GM19043 (cell line): ENCODE measurements around the gene FLRT1.

Experiments
- ATAC-seq: cut with Tn5 transposase; IDR thresholded peaks from one replicate; pipeline ENCODE4 v1.9.1; 2021; ENCODE audit warnings: low read depth; ENCODE audit not compliant: unreplicated experiment

FLRT1 gene

DNA sequence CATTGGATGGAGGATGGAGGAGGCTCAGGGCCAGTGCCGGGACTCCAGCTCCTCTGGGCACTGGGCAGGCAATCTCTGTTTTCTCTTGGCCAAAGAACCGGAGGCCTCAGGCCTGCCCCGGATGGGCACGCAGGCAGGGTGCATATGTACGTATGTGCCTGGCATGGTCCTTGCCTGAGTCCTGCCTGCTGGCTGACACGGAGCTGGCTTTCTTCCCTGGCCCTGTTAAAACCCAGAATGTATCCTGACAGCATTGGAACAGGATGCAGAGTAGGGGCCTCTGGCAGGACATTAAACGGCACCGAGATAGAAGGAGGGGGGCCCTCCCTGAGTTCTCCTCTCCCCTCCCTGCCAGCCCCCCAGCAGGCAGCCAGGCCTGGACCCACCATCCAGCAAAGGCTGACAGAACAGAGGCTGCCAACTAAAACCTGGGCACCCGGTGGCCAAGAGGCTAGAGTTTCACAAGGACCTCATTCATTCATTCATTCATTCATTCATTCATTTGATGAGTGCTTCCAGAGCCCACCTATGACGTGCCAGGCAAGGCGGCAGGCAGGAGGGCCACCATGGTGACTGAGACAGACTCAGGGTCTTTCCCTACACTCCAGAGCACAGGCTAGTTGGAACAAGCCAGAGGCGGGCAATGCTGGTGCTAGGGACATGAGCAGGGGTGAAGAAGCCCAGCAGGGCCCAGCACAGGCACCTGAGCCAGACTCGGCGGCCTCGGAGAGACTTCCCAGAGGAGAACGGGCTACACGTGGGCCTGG is 28.8 kb downstream of the FLRT1 start:
- ATAC-seq = no peak

DNA sequence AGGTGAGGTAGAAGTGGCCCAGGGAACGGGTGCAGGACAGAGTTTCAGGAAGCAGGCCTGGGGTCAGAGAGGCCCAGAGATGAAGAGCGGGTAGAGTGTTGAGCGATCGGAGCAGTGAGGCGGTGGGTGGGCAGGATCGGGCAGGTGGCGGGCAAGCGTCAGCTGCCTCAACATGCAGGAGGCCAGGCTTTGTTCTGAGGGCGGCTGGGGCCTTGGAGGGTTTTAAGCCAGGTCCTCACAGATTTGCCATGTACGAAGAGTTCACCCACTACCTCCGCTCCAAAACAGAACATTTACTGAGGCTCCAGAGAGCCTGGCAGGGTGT is 29.4 kb downstream of the FLRT1 start:
- ATAC-seq = no peak

DNA sequence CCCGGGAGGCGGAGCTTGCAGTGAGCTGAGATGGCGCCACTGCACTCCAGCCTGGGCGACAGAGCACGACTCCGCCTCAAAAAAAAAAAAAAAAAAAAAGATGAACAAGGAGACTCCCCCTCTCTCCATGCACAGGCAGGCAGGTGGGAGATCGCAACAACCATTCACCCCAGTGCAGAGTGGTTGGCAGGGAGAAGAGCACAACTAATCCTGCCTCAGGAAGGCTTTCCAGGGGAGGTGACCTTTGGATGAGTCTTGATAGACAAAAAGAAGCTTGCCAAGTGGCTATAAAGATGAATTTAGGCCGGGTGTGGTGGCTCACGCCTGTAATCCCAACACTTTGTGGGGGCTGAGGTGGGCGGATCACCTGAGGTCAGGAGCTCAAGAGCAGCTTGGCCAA is 30.0 kb downstream of the FLRT1 start:
- ATAC-seq = no peak

DNA sequence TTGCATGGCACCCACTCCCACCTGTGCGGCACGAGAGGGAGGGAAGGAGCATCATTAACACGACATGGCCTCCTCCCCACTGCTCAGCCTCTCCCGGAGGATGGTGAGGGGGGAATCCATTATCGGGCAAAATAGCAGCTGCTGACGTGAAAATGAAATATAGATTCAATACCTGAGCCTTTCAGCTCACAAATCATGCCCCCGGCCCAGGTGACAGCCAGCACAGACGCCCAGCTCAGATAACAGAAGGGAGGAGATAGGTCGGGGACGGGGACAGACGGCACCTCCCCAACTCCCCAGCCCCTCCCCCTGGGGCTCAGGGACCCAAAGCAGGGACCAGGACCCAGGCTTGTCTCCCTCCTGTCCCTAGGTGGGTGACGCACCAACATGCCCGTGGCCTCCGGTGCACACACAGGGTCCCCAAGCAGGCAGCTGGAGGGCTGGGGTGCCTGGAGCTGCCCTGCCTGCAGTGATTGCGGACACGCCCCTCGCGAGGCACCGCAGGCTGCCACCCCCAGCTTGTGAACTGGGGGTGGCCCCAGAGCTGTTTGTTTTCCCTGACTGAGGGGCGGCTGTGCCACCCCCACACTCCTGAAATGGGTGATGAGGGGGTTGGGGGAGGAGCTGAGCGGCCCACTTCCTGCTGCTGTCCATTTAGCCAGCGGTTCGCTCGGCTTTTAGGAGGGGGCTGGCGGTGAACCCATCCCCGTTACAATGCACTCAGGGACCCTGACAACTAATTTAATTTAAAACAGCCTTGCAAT is 31.7 kb downstream of the FLRT1 start:
- ATAC-seq = no peak

DNA sequence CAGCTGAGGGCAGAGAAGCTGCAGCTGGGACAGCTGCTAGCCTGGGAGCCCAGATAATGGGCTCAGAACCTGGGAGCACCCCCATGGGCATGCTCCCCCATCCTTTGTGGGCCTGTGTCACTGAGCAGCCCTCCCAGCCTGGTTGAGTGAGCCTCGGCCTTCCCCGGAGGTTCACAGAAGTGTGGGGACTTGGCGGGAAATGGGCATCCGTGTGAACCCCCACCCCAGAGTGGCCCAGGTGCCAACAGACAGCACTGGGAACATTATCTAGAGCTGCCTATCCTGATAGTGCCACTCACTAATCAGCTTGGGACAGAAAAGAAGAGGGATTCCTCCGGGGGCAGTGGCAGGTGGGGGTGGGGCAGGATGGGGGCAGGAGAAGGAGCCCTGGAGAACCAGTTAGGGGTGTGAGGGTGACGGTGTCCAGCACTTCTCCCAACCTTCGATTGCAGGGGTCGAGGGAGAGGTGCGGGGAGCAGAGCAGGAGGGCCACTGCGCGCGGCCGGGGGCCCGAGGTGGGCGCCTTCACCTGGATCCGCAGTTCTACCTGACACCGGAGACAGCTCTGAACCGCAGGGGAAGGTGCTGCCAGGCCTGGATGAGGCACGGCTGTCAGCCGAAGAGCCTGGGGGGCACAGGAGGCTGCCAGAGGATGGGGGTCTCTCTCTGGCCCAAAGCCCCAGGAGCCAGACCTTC is 33.1 kb downstream of the FLRT1 start:
- no peak for ATAC-seq

DNA sequence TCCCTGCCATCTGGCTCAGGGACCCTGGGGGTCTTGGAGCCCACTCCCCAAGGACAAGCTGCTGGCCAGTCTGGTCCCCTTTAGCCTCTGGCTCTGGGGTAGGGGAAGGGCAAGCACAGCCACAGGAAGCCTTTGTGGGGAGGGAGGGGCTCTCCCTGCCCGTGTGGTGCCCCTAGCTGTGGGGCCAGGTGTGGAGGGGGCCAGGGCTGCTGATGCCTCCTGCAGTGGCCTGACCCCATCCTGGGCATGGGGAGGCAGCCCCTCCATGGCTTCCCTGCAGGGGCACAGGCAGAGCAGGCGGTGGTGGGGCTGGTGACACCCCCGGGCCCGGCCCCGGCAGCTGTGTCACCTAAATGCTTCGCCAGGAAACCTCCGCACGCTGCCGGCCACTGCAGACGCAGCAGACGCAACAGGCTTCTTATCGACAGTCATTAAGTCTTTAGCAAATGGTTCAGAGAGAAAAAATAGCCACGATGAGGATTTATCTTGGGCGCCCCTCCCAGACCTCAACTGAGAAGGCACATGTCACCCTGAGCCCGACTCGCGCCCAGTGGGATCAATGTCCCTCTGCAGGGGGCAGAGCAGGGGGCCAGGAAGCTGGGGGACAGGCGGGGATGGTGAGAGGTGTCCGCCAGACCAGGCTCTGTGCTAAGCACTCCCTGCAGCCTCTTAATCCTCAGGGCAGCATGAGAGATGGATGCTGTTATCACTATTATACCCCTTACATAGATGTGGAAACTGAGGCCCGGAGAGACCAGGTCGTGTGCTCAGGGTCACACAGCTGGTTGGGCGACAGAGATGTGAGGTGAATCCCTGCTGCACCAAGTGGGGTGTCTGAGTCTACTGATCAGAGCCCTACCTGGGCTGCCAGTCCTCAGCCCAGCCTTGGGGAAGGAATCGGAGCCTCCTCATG is 33.9 kb downstream of the FLRT1 start:
- ATAC-seq = no peak

DNA sequence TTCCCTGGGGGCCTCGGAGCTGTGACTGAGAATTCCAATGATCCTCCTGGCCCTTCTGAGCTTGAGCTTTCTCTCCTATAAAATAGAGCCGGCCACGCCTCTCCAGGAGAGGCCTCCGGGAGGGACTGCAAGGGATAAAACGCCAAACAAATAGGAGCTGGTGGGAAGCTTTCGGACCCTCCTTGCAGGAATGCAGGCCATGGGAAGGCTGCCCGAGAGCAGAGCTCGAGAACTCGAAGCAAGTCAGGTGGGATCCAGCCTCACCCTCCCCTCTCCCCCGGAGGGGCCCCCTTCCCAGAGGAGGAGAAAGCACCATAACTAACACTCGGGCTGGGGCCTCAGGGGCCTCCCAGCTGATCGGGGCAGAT is 34.6 kb downstream of the FLRT1 start:
- ATAC-seq = no peak

DNA sequence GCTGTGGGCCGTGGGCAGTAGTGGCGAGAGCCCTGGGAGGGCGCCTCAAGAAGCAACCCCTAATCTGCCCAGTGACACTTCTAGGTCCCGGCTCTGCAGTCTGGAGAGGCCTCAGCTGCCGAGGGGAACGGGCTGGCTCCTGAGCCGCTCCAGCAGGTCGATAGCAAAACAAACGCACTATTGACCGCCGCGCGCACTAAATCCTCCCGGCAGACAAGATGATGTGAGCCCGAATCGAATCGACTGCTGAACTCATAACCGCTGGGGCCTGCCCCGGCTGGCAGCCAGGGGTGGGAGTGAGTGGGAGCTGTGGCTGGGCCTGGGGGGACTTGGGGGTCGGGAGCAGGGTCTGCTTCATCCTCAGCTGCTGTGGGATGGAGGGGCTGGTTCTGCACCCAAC is 36.1 kb downstream of the FLRT1 start:
- ATAC-seq = no peak

DNA sequence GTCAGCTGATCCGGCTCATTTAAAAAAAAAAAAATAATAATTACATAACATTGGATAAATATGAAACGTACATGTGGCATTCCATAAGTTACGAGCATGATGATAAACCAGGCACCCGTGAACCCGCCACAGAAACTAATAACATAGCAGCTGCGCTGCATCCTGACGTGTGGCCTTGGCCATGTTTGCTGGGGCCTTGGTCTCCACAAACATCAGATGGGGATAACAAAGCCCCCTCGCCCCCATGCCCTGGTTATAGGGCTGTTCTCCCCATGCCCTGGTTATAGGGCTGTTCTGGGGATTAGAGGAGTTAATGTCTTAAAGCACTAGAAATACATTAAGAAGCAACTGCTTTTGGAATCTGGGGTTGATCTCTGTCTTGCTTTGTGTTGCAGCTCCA is 36.7 kb downstream of the FLRT1 start:
- no peak for ATAC-seq

DNA sequence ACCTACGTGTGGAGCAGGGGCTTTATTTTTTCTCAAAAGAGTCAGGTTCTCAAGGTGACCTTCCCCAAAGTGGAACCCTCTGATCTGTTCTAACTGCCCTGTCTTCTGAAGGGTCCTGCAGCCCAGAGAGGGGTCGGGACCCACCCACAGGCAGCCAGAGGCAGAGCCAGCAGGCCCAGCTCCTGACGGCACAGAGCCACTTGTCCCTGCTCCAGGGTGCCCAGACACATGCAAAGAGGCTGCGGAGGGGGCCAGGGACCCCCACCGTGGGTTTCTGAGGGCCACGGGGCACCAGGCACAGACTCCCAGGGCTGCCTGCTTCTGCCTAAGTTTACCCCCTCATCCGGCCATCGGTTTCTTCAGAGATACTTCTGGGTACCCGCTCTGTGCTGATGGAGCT is 37.1 kb downstream of the FLRT1 start:
- no peak for ATAC-seq

DNA sequence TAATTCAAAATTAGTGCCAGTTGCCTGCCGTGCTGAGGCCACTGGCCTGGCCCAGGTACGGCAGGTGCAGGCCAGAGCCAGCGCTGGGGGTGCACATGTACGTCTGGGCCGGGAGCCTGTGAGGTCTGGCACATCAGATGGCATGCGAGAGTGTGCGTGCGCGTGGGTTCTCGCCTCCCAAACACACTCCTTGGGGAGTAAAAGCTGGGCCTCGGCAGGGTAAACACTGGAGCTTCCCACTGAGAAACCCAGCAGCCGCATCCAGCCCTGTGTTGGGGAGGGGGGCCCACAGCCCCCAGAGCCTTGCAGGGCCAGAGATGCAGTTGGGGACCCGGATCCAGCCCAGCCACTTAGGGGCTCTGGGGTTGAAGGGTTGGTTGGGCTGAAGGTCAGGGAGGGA is 37.8 kb downstream of the FLRT1 start:
- no peak for ATAC-seq

DNA sequence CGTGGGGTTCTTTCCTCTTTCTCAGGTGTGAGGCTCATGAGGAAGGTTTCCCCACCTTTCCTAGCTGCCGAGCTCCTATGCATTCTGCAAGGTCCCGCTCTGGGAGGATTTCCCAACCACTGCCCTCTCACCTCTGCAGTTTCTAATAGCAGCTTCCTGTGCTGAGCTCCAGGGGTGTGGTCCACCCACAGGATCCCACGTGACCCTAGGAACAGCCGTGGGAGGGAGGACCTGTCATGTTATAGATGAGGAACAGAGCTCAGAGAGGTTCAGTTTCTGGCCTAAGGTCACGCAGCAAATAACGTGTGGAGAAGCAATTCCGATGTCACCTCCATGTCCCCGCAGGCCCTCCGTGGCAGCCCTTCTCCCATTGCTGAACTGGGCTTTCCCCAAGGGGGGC is 38.5 kb downstream of the FLRT1 start:
- ATAC-seq = no peak

DNA sequence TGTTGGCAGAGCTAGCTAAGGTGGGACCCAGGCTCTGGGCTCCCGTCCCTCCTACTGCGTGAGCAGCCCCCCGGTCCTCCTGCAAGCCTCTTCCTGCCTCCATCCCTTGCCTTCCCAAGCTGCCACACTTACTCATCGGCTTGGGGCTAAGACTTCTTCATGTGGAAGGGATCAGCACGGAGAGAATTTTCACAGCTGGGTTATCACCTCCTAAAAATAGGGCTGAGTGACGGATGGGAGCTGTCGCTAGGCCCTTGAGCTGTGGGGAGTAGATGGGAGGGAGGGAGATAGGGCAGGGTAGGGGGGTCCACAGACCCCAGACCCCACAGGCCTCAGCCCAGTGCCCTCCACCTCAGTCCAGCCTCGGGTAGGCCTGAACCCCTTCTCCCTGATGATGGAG is 41.0 kb downstream of the FLRT1 start:
- no peak for ATAC-seq

DNA sequence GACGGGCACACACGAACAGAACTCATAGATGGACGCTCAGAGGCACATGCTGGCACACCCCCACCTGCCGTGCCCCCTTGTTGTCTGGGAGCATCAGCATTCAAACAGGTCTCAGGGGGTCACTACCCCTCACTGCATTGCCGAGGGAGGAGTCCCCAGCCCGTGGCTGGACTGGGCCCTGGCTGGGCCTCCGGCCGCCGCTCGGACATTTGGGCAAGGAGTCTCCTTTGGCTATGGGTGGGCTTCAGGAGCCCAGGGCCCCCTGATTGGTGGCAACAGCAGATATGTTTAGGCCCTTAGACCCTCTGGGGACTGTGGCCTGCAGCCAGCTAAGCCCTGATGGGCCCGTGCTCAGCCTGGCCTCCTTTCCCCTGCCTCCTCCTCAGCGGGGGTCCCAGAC is 41.9 kb downstream of the FLRT1 start:
- no peak for ATAC-seq

DNA sequence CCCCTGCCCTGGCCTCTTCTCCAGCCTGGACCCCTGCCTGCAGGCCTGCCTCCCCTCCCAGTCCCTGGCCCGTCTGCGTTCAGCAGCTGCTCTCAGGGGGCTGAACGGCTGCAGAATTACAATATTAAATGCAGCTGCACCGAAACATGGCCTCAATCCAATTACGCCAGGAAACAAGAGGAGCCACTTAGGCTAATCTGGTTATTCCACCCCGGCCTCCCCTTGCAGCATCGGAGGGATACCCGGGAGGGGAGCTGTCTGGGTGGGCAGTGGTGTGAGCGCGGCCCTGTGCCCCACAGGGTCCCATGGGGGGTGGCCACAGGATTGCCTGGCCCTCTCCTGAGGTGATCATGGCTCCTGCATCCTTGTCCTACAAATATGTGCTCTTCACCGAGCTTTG is 42.6 kb downstream of the FLRT1 start:
- ATAC-seq = no peak

DNA sequence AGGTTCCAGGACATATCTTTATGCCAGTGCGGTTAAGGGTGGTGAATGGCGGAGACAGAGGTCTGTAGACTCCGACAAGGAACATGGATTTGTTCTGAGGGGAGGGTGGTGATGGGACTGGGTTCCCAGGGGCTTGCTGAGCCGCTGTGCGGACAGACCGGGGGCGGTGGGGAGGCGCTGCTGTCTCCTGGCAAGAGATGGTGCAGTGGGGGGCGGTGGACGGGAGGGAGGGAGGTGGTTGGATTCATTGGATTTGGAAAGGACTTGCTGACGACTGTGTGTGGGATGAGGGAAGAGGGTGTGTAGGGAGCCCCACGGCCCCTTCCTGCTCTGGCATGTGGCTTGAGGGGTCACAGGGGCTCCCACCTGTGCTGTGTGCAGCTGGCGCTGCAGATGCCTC is 43.2 kb downstream of the FLRT1 start:
- ATAC-seq = no peak

DNA sequence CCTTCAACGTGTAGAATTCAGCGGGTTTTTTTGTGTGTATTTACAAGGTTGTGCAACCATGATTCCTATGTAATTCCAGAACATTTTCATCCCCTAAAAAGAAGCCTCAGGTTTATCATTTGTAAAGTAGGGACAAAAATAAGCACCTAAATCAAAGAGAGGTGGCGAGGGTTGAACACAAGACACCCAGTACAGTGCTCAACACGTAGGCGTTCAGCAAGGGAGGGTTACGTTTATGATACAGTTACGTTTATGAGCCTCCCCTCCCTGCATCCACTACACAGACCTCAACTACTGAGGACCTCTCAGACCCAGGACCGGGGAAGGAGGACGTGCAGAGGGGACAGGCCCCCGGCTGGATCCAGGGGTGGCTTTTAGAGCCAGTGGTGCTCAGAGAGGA is 44.7 kb downstream of the FLRT1 start:
- ATAC-seq = no peak

DNA sequence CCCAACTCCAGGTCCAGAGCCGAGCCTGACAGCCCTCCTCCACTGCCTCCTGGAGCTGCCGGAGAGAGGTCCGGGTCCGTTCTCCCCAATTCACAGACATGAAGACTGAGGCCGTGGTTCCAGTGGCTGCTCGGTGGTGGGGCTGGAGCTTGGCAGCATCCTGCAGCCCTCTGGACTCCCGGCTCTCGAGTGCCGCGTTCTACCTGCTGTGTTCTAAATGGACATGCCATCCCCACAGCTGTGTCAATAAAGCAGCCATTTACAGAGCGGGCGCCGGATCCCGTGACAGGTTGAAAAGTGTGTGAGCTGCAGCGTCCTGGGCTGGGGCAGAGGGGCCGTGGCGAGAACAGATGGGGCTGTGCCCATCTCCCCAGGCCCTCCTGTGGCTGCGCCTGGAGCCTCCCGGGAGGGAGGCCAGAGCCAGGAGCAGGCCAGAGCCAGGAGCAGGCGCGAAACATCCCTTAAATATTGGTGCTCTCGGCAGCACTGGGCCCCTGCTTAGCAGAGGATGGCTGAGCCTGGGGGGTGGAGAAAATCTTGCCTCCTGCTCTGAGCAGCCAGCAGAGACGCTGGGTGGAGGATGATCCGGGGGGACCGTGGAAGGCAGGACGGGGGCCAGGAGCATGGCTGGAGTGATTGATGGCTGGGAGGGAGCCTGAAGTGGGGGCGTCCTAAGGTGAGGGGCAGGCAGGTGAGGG is 46.2 kb downstream of the FLRT1 start:
- ATAC-seq = no peak

DNA sequence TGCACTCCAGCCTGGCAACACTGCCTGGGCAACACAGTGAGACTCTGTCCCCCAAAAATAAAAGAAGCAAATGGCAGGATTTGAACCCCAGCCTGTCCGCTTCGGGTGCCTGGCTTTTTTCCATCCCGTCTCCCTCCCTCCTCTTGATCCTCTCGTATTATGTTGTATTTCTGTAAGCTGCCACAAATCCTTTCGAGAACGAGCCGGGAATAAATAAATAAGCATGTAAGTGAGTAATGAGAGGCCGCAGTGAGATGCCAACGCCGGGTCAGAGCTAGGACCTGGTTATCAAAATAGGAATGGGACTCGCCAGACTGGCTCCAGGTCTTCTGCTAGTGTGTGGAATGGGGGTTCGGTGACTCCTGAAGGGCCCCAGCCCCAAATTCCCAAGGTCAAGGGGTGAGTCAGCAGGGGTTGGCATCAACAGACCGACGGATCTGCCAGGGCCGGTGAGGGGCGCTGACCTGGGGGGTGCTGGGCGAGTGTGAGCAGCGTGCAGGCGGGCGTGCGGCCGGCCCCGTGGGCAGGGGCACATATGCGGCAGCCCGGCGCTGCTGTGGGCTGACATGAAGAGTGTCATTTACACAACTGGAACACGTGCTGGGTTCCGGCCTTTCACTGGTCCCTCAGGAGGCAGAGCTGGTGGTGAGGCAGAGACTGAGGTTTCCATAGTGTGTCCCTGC is 47.8 kb downstream of the FLRT1 start:
- ATAC-seq = no peak
